ENCODE results near the gene FFAR1.
"Not testable (repeated sequence)": the region's sequence is repeated elsewhere in the genome, so short reads cannot be mapped to it uniquely, and the experiment has no call there.

The FFAR1 gene

GRCh38 chr19:35353635-35354034, 5.9 kb downstream of the FFAR1 start:
- Histone ChIP-seq H3K4me1 (ENCODE audit: insufficient read depth, low read length) (no peaks in the 10 kb centered on the region), H3K9ac (ENCODE audit: low read depth, low read length) (no peak overlapping the region), H3K4me3 (ENCODE audit: low read length) (no peak overlapping the region), H3K27ac (ENCODE audit: low read depth, low read length) (no peak overlapping the region), H3K36me3 (ENCODE audit: insufficient read depth, low read length) (no peaks in the 10 kb centered on the region), H3K27me3 (ENCODE audit: insufficient read depth, low read length) (no peaks in the 10 kb centered on the region), H3K9me3 (ENCODE audit: insufficient read depth, low read depth, low read length) (no peaks in the 10 kb centered on the region)
- whole genome bisulfite sequencing = 93% methylated on average over 8 of the region's 9 CpGs

GRCh38 chr19:35354898-35355297, 7.2 kb downstream of the FFAR1 start:
- 95% methylated on average over 8 of the region's 8 CpGs for WGBS
- H3K4me1 ChIP-seq (ENCODE audit: insufficient read depth, low read length) = no peaks in the 10 kb centered on the region
- H3K9me3 ChIP-seq (ENCODE audit: insufficient read depth, low read depth, low read length) = no peaks in the 10 kb centered on the region
- H3K4me3 ChIP-seq (ENCODE audit: low read length) = no peak overlapping the region
- H3K36me3 ChIP-seq (ENCODE audit: insufficient read depth, low read length) = no peaks in the 10 kb centered on the region
- no peak overlapping the region for H3K27ac ChIP-seq (ENCODE audit: low read depth, low read length)
- H3K9ac ChIP-seq (ENCODE audit: low read depth, low read length) = no peak overlapping the region
- H3K27me3 ChIP-seq (ENCODE audit: insufficient read depth, low read length) = no peaks in the 10 kb centered on the region

GRCh38 chr19:35355791-35356460, 8.2 kb downstream of the FFAR1 start:
- H3K9me3 ChIP-seq (ENCODE audit: insufficient read depth, low read depth, low read length) = no peaks in the 10 kb centered on the region
- H3K4me3 ChIP-seq (ENCODE audit: low read length) = no peak overlapping the region
- WGBS = 77% methylated on average over 6 of the region's 6 CpGs
- H3K27ac ChIP-seq (ENCODE audit: low read depth, low read length) = no peak overlapping the region
- no peak overlapping the region for H3K9ac ChIP-seq (ENCODE audit: low read depth, low read length)
- H3K4me1 ChIP-seq (ENCODE audit: insufficient read depth, low read length) = no peaks in the 10 kb centered on the region
- no peaks in the 10 kb centered on the region for H3K27me3 ChIP-seq (ENCODE audit: insufficient read depth, low read length)
- no peaks in the 10 kb centered on the region for H3K36me3 ChIP-seq (ENCODE audit: insufficient read depth, low read length)

GRCh38 chr19:35357867-35358573, 10.3 kb downstream of the FFAR1 start, which contains the start of gene FFAR3:
FFAR3 (plus strand) TSS chr19:35358460; CDS start chr19:35358891, 431 bp downstream.
- Histone ChIP-seq H3K27ac (ENCODE audit: low read depth, low read length) (no peak within 1 kb of the TSS), H3K9ac (ENCODE audit: low read depth, low read length) (no peak within 1 kb of the TSS), H3K4me3 (ENCODE audit: low read length) (no peak within 1 kb of the TSS), H3K4me1 (ENCODE audit: insufficient read depth, low read length) (no peaks in the 10 kb centered on the region), H3K27me3 (ENCODE audit: insufficient read depth, low read length) (no peaks in the 10 kb centered on the region), H3K36me3 (ENCODE audit: insufficient read depth, low read length) (no peaks in the 10 kb centered on the region), H3K9me3 (ENCODE audit: insufficient read depth, low read depth, low read length) (no peaks in the 10 kb centered on the region)
- 85% methylated on average over 17 of the region's 18 CpGs for WGBS

GRCh38 chr19:35358834-35359233, 11.1 kb downstream of the FFAR1 start:
- not testable (repeated sequence) for H3K9me3 ChIP-seq (ENCODE audit: insufficient read depth, low read depth, low read length); H3K4me1 ChIP-seq (ENCODE audit: insufficient read depth, low read length); H3K27me3 ChIP-seq (ENCODE audit: insufficient read depth, low read length); H3K4me3 ChIP-seq (ENCODE audit: low read length); H3K9ac ChIP-seq (ENCODE audit: low read depth, low read length); H3K36me3 ChIP-seq (ENCODE audit: insufficient read depth, low read length); H3K27ac ChIP-seq (ENCODE audit: low read depth, low read length)
- 74% methylated on average over 8 of the region's 16 CpGs for WGBS

GRCh38 chr19:35359395-35359794, 11.7 kb downstream of the FFAR1 start:
- not testable (repeated sequence) for H3K9ac ChIP-seq (ENCODE audit: low read depth, low read length); H3K4me1 ChIP-seq (ENCODE audit: insufficient read depth, low read length)
- WGBS = 94% methylated on average over 18 of the region's 21 CpGs

GRCh38 chr19:35360081-35360480, 12.4 kb downstream of the FFAR1 start:
- H3K27me3 ChIP-seq (ENCODE audit: insufficient read depth, low read length); H3K4me1 ChIP-seq (ENCODE audit: insufficient read depth, low read length); H3K4me3 ChIP-seq (ENCODE audit: low read length); H3K9ac ChIP-seq (ENCODE audit: low read depth, low read length); H3K36me3 ChIP-seq (ENCODE audit: insufficient read depth, low read length); H3K9me3 ChIP-seq (ENCODE audit: insufficient read depth, low read depth, low read length); H3K27ac ChIP-seq (ENCODE audit: low read depth, low read length): not testable (repeated sequence)
- WGBS = no CpG with 5 or more reads among the region's 5 CpGs

More at GRCh38 chr19:35359395-35359794, 11.7 kb downstream of the FFAR1 start:
- not testable (repeated sequence) for H3K27me3 ChIP-seq (ENCODE audit: insufficient read depth, low read length); H3K36me3 ChIP-seq (ENCODE audit: insufficient read depth, low read length); H3K27ac ChIP-seq (ENCODE audit: low read depth, low read length); H3K9me3 ChIP-seq (ENCODE audit: insufficient read depth, low read depth, low read length); H3K4me3 ChIP-seq (ENCODE audit: low read length)

GRCh38 chr19:35360880-35361420, 13.2 kb downstream of the FFAR1 start:
- WGBS = 83% methylated on average over 5 of the region's 5 CpGs
- H3K9me3 ChIP-seq (ENCODE audit: insufficient read depth, low read depth, low read length) = no peaks in the 10 kb centered on the region
- no peak overlapping the region for H3K4me3 ChIP-seq (ENCODE audit: low read length)
- no peaks in the 10 kb centered on the region for H3K36me3 ChIP-seq (ENCODE audit: insufficient read depth, low read length)
- H3K4me1 ChIP-seq (ENCODE audit: insufficient read depth, low read length) = no peaks in the 10 kb centered on the region
- H3K27me3 ChIP-seq (ENCODE audit: insufficient read depth, low read length) = no peaks in the 10 kb centered on the region
- no peak overlapping the region for H3K27ac ChIP-seq (ENCODE audit: low read depth, low read length)
- H3K9ac ChIP-seq (ENCODE audit: low read depth, low read length) = no peak overlapping the region

GRCh38 chr19:35362261-35363000, 14.7 kb downstream of the FFAR1 start:
- no peak overlapping the region for H3K27ac ChIP-seq (ENCODE audit: low read depth, low read length)
- H3K9me3 ChIP-seq (ENCODE audit: insufficient read depth, low read depth, low read length) = no peaks in the 10 kb centered on the region
- no peak overlapping the region for H3K9ac ChIP-seq (ENCODE audit: low read depth, low read length)
- no peaks in the 10 kb centered on the region for H3K36me3 ChIP-seq (ENCODE audit: insufficient read depth, low read length)
- H3K27me3 ChIP-seq (ENCODE audit: insufficient read depth, low read length) = no peaks in the 10 kb centered on the region
- WGBS = 90% methylated on average over 8 of the region's 14 CpGs
- no peaks in the 10 kb centered on the region for H3K4me1 ChIP-seq (ENCODE audit: insufficient read depth, low read length)
- H3K4me3 ChIP-seq (ENCODE audit: low read length) = no peak overlapping the region

- Histone ChIP-seq H3K4me1 (ENCODE audit: insufficient read depth, low read length) (no peaks in the 10 kb centered on the region), H3K9ac (ENCODE audit: low read depth, low read length) (no peak overlapping the region), H3K27me3 (ENCODE audit: insufficient read depth, low read length) (no peaks in the 10 kb centered on the region), H3K27ac (ENCODE audit: low read depth, low read length) (no peak overlapping the region), H3K36me3 (ENCODE audit: insufficient read depth, low read length) (no peaks in the 10 kb centered on the region), H3K9me3 (ENCODE audit: insufficient read depth, low read depth, low read length) (no peaks in the 10 kb centered on the region), H3K4me3 (ENCODE audit: low read length) (no peak overlapping the region)
- WGBS = 94% methylated on average over 11 of the region's 11 CpGs
Observed at GRCh38 chr19:35363001-35363590, 15.4 kb downstream of the FFAR1 start.

Measured in HUES64 (cell line).